HG03354 (cell line): ENCODE measurements around the gene TMEM151B.
"Not testable (repeated sequence)": the region's sequence is repeated elsewhere in the genome, so short reads cannot be mapped to it uniquely, and the experiment has no call there.

Source experiments
- ATAC-seq: cut with Tn5 transposase; IDR thresholded peaks from one replicate; pipeline ENCODE4 v1.9.1; 2021; ENCODE audit warnings: mild to moderate bottlenecking; ENCODE audit not compliant: unreplicated experiment, poor library complexity, severe bottlenecking

TMEM151B gene

DNA sequence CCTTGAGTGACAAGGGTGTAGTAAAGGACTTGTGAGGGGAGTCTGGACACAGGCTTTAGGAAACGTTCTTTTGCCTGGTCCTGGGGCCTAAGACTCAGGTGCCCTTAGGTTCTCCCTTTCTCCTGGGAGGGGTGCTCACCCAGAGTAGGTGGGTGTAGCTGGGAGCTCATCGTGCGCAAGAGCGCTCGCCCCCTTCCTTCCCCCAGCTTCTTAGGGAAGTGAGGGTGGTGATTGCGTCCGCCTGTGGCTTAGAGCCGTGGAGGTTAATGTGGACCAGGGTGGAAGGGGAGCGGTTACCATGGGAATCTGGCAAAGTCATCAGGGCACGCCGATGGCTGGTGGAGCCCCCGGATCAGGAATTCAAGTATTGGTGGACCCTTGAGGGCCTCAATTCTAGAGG, 46.2 kb downstream of the TMEM151B start:
- no peak for ATAC-seq

DNA sequence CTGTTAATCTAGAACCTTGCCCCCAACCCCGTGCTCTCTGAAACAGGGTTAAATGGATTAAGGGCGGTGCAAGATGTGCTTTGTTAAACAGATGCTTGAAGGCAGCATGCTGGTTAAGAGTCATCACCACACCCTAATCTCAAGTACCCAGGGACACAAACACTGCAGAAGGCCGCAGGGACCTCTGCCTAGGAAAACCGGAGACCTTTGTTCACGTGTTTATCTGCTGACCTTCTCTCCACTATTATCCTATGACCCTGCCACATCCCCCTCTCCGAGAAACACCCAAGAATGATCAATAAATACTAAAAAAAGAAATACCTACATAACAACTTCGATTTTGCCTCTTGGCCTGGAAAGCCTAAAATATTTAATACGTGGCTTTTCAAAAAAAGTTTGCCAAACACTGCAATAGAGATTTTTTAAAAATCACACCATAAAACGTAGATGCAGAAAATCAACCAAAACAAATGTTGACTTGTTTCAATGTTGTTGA, 46.9 kb downstream of the TMEM151B start:
- ATAC-seq = not testable (repeated sequence)

DNA sequence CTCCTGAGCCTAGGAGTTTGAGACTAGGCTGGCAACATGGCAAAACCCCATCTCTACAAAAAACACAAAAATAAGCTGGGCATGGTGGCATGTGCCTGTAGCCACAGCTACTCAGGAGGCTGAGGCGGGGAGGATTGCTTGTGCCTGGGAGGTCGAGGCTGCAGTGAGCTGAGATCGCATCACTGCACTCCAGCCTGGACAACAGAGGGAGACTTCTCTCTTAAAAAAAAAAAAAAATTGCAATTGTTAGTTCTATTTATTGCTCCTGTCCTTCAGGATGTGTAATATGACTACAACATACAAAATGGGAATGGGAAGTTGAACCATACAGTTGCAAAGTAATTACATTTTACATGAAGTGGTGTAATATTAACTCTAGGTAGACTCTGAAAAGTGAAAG, 51.0 kb downstream of the TMEM151B start:
- ATAC-seq = no peak

DNA sequence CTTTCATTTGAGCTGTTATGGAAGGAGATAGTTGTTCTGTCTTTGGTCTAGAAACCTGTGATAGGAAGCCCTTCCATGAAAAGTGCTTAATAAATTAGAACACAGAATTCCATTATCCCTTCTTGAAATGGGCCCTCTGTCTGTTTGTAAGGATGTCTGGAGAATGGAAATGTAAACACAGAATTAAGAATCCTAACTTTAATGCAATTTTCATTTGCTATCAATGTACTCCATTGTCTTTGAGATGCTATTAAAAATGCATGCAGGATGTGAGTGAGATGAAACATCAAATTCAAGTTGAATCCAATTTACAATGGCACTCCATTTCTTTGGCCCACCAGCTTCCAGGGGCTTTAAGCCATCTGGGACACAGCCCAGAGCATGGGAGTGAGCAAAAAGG, 56.8 kb downstream of the TMEM151B start:
- ATAC-seq = no peak

DNA sequence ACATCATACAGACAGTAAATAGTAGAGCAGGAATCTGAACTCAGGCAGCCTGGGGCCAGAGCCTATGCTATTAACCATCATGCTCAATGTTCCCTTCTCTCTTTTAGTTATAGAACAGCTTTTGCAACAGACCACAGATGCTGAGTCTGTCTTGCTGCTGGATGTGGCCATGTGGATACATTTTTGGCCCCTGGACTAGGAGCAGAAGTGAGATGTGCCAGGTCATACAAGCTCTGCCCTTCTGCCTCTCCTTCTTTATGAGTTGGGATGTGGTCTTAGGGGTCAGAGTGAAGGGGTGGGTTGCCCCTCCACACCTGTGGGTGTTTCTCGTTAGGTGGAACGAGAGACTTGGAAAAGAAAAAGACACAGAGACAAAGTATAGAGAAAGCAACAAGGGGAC, 57.5 kb downstream of the TMEM151B start:
- ATAC-seq = no peak

DNA sequence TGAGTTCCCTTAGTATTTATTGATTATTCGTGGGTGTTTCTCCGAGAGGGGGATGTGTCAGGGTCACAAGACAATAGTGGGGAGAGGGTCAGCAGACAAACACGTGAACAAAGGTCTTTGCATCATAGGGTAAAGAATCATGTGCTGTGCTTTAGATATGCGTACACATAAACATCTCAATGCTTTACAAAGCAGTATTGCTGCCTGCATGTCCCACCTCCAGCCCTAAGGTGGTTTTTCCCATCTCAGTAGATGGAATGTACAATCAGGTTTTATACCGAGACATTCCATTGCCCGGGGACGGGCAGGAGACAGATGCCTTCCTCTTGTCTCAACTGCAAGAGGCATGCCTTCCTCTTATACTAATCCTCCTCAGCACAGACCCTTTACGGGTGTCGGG, 58.0 kb downstream of the TMEM151B start:
- ATAC-seq = not testable (repeated sequence)

DNA sequence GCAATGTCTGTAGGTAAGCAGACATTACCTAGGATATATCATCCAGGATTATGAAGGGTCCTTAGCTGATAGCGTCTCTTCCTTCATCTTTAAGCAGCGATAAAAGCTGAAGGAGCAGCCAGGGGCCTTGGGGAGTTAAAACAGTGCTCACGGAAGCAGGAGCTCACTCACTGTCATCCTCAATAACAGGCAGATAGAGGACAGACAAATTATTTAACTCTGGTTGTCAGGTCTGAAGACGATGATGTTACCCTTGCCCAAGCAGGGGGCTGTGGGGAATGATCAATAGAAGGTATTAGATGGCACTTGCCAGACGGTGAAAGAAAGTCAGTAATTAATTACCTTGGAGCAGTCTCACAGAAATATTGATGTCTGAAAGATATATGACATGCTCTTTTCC, 59.6 kb downstream of the TMEM151B start:
- no peak for ATAC-seq

DNA sequence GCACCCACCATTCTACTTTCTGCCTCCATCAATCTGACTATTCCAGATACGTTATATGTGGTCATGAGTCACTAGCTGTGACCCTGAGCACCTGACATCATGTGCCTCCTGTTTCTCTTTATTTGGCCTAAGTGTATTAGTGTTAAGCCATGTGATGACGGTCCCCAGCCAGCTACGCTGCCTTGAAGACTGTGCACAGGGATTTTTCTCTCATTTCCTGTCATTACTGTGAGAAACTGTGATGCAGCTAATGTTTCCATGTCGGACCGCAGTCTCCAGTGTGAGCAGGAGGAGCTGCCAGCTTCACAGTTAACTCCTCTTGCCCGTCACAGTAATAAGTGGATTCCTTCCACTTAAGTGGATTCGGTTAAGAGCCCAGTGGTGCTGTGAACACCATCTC, 62.3 kb downstream of the TMEM151B start:
- ATAC-seq = no peak

DNA sequence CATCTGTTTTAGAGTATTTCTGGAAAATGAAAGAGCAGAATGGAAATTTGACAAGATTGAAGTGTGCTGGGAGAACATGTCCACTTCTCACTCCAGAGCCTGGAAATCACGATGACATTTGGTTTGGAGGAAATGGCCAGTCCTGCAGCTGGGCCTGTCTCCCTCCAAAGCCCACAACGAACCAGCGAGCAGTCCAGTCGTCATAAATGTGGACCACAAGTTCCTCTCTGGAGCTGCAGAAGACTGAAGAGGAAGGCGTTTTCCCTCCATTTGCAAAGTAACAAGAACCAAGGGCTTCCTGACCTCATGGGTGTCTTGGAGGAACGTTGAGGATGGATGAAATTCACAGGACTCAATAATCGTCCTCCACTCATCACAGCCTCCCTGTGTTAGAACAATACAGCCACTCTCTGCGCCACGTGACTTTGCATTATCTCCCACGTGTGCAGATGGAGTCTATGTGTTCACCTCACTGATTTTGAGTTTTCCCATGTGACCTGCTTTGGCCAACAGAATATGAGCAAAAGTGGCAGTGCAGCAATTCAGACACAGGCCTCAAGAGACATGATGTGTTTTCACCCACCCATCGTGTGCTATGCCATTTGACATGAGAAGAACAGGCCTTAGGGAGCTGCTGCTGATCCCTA, 63.1 kb downstream of the TMEM151B start:
- no peak for ATAC-seq

DNA sequence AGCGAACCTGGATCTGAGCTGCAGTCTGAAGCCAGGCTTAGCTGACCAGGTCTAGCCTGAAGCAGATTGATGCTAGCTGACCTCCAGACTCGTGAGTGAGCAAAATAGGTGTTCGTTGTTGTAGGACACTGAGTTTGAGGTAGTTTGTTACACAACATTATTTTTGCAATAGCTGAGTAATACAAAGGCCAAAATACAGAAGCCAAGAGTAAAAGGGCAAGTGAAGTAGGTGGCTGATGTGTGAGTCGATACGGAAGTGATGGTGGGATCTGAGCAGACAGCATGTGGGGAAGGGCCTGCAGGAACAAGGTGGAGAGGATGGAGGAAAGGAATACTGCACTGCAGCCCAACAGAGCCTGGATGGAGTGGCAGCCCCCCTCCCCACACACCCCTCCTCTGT, 63.7 kb downstream of the TMEM151B start:
- no peak for ATAC-seq

DNA sequence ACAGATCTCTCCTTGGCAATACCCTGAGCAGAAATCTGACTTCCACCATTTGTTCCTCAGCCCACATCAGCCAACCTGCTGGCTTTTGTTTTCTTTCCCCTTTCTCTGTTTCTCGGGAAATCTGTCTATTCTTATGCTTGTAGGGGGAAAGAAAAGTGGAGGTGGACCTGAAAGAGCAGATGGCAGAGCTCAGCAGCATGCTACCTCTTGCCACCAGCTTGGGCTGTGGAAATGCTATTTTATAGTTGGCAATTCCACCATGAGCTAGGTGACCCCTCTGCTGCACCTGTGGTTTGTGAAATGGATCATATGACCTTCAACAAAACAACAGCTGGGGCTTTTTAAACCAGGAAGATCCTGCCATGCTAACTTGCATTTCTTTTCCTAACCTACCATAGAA, 65.4 kb downstream of the TMEM151B start:
- ATAC-seq = no peak

DNA sequence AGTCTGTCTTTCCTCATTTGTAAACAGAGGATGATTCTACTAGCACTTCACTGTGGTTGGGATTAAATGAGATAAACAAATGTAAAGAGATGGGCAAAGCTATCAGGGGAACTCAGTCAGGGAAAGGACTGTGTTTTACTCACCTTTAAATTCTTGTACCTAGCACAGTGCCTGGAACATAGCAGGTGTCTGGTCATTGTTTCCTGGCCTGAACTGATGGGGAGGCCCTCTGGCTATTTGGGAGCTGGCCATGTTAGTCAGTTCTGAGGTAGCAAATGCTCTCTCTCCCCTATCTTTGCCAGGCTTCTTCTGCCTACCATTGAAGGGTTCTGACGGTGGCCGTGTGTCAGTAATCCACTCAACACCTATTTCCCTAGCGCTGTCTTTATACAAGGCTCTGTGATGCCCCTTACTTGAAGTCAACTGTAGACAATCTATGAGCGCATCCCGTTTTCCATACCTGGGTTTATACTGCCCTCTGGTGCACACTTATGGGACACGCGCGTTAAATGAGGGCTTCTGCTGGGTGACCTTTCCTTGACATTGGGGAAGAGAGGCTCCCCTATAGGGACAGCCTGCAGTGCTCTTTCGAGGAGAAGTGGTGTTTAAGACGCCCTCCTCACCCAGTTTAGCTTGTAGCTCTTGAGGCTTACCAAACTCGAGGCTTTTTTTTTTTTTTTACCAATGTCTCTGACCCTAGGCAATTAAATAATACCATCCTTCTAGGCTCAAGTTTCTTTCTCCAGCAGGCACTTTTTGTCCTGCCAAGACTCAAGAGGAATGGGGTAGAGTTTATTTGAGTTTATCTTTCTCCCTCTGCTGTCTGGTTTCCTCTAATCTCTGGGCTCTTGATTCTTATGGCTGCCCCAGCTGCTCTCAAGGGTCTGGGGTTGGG, 68.2 kb downstream of the TMEM151B start:
- ATAC-seq = peak; percentile 77

DNA sequence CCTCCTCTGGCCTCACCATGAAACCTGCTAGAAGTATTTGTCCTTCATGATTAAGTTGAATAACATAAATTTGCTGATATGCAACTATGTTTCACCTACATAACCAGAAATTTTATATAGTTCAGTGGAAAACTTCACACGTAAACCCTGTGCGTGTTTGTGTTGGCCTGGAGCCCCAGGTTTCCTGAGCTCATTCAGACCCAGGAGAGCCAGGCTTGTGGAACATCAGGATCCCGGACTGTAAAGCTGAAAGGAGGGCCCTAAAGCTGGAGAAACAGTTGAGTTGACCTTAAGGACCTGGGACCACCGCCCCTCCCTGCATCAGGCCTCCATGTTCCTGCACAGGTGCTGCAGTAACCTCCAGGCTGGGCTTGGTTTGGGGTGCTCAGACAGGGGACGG, 69.1 kb downstream of the TMEM151B start:
- ATAC-seq = no peak

DNA sequence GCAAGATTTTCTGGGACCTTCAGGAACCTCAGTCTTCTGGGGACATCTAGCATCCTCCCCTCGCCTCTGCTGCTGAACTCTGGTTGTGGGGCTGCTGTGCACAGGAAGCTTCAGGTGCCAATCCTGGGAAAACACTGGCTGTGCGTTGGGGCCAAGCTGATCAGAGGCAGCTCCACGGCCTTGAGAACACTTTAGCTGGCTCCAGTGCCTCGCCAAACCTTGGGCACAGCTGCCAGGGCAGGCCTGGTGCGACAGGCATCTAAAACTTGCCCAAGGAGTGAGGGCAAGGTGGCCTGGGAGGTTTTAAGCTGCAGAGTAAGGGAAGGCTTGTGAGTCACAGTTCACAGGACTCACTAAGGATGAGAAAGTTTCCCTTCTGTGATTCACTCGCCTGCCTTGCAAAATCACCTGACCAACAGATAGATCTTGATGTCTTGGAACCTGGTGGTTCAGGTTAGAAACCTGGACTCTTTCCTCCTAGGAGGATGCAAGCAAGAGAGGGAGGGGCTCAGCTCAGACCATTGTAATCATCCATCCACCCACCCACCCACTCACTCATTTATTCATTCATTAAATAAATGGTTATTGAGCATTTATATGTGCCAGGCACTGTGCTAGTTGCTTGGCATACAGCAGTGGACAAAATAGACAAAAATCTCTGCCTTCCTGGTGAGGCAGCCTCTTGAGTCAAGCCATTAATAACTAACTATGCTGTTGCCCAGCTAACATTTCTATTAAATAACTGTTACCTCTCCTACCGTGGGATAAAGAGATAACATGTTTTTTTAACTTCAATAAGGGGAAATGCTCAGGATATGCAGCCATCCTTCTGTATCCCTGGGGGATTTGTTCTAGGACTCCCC, 69.7 kb downstream of the TMEM151B start:
- no peak for ATAC-seq

DNA sequence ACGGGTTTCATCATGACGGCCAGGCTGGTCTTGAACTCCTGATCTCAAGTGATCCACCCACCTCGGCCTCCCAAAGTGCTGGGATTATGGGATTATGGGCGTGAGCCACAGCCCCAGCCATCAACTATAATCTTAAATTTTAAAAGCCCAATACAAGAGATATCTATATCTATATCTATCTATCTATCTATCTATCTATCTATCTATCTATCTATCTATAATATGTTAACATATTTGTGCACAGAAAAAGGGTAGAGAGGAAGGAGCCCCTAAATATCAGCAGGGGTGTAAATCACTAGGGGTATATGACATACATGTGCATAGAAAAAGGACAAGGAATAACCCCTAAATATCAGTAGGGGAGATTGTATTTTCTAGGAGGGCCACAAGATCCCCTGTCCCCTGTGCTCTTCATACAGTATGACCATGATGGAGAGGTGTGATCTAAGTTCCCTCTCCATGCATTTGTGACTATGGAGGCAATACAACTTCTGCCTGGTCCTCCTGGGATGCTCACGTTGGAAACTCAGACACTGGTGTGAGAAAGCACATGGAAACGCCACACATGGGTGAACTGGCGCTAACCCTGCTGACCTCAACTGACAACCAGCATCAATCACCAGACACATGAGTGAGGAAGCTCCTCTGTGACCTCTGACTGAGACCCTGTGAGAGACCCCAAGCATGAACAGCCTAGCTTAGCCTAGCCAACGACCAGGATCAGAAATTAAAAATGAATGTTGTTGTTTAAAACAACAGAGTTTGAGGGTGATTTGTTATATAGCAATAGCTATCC, 71.0 kb downstream of the TMEM151B start:
- no peak for ATAC-seq

DNA sequence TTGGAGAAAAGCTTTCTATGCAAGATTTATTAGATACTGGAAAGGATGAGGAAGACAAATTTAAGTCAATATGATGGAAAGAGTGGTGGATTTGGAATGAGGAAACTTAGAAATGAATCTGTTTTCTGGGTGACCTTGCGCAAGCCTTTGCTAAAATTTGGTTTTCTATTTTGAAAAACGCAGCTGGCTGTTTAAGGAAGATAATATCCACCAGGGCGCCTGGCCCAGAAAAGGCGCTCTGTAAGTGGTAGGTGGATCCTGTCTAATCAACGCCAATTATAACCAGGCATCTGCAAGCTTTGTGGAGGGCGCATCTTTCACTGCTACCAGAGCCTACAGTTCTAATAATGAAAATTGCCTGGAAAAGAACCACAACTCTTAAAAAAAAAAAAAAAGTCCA, 71.8 kb downstream of the TMEM151B start:
- ATAC-seq = no peak

DNA sequence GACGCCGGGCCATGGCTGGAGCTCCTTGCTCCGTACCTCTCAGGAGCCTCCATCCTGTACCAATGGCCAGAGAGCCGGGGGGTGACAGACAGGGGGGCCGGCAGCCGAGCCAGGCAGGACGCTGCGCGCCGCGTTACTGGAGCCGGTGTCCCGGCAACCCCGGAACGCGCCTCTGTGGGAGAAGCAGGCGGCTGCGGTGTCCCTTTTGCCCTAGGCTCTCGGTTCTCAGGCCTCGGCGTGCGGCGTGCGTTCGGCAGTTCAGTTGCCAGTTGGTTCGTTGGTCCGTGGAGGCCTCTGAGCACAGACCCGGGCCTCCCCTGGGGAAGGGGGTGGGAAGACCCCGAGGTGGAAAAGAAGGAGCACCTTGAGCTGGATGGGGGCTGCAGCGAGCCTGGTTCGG, 72.2 kb downstream of the TMEM151B start, which contains the start of gene SPATS1:
SPATS1 (plus strand) TSS at position 162 of the 400 bp plus-strand sequence. CDS start 446 bp downstream, outside the sequence.
- no peak for ATAC-seq

DNA sequence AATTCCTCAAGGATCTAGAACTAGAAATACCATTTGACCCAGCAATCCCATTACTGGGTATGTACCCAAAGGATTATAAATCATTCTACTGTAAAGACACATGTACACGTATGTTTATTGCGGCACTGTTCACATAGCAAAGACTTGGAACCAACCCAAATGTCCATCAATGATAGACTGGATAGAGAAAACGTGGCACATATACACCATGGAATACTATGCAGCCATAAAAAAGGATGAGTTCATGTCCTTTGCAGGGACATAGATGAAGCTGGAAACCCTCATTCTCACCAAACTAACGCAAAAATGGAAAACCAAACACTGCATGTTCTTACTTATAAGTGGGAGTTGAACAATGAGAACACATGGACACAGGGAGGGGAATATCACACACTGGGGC, 76.6 kb downstream of the TMEM151B start:
- ATAC-seq = not testable (repeated sequence)

DNA sequence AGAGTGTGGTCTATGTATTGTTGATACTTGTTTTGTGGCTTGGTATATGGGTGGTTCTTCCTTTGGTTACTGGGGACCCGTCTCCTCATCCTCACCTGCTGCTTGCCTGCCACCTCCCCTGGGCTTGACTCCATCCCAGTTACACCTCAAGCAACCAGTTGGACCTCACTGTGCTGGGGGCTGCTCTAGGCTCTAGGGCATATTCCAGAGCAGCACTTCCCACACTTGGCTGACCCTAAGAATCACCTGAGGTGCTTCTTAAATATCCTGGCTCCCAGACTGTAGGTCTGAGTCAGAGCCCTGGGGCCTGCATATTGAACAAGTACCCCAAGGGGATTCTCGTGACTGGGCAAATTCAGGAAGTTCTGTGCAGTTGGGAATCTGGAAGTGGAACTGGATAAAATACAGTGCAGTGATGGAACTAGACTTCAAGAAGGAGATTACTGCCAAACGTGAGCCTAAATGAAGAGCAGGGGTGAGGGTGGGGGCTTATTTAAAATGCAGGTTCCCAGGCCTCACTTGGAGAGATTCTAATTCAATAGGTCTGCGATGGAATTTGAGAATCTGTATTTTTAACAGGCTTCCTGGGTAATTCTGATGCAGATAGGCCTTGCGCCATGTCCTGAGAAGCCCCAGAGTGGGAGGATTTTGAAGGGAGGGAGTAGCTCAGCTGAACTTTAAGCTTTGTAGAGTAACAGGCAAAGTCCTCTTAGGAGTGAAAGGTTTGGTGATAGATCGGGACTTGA, 79.8 kb downstream of the TMEM151B start:
- no peak for ATAC-seq
